HG02759 (cell line): ENCODE data around the gene PNN.
"Not testable (repeated sequence)": the region's sequence is repeated elsewhere in the genome, so short reads cannot be mapped to it uniquely, and the experiment has no call there.

Experiments
- ATAC-seq: cut with Tn5 transposase; IDR thresholded peaks from one replicate; pipeline ENCODE4 v1.9.1; 2021; ENCODE audit warnings: mild to moderate bottlenecking, moderate library complexity; ENCODE audit not compliant: unreplicated experiment

PNN gene

GRCh38 chr14:39174560-39175444 lies at the start of gene PNN:
PNN (plus strand) TSS chr14:39175254; CDS start chr14:39175280, 26 bp downstream.
- peak; percentile 90 for ATAC-seq

- not testable (repeated sequence) for ATAC-seq
Observed at GRCh38 chr14:39137835-39138234, 37.2 kb upstream of the PNN start.

- ATAC-seq = no peak
Observed at GRCh38 chr14:39138440-39138839, 36.6 kb upstream of the PNN start.

- no peak for ATAC-seq
Observed at GRCh38 chr14:39140170-39140569, 34.9 kb upstream of the PNN start.

- not testable (repeated sequence) for ATAC-seq
Observed at GRCh38 chr14:39141623-39142022, 33.4 kb upstream of the PNN start.

GRCh38 chr14:39143226-39143625 lies 31.8 kb upstream of the PNN start:
- not testable (repeated sequence) for ATAC-seq

GRCh38 chr14:39145266-39145966 lies 29.6 kb upstream of the PNN start:
- no peak for ATAC-seq

- ATAC-seq = no peak
Observed at GRCh38 chr14:39154594-39155189, 20.4 kb upstream of the PNN start.

GRCh38 chr14:39157491-39157890 lies 17.6 kb upstream of the PNN start:
- ATAC-seq = no peak

- ATAC-seq = no peak
Observed at GRCh38 chr14:39158222-39158858, 16.7 kb upstream of the PNN start.

GRCh38 chr14:39160494-39160893 lies 14.6 kb upstream of the PNN start:
- ATAC-seq = no peak

GRCh38 chr14:39167797-39168320 lies 7.2 kb upstream of the PNN start:
- not testable (repeated sequence) for ATAC-seq

- ATAC-seq = no peak
Observed at GRCh38 chr14:39168591-39168990, 6.5 kb upstream of the PNN start.

- peak; percentile 8 for ATAC-seq
Observed at GRCh38 chr14:39169541-39169900, 5.5 kb upstream of the PNN start.

GRCh38 chr14:39173198-39173597 lies 1.9 kb upstream of the PNN start:
- no peak for ATAC-seq

GRCh38 chr14:39175445-39176262 lies 600 bp downstream of the PNN start:
- peak; percentile 7 for ATAC-seq

GRCh38 chr14:39176263-39177167 lies 1.5 kb downstream of the PNN start:
- ATAC-seq = no peak

- no peak for ATAC-seq
Observed at GRCh38 chr14:39177168-39177545, 2.1 kb downstream of the PNN start.

- no peak for ATAC-seq
Observed at GRCh38 chr14:39179042-39179441, 4.0 kb downstream of the PNN start.
